ENCODE data around the gene HOXA7.

DNA sequence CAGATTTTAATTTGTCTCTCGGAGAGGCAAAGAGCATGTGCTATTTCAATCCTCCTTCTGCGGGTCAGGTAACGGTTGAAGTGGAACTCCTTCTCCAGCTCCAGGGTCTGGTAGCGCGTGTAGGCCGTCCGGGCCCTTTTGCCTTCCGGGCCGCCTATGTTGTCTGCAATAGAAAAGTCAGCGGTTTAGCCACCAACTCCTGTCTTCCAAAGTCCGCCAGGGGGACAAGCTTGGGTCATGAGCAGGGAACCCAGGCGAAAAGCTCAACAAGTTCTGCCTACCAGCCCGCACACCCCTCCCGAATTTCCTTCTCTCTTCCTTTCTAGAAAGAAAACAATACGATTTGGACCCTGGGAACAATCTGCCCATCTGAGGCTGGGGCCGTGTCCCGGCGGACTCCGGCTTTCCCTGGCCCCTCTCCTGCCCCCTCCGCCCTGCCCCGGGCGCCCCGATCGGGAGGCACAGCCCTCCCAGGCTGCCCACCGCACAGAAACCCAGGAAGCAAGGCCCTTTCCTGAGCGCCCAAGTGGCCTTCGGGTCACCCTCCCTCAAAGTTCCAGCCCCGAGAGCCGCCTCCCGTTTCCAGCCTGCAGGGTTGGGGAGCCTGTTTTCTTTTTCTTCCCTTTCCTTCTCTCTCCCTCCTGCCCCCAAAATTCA lies 14.4 kb downstream of the HOXA7 start:
- no peak for TF ChIP-seq ZNF274 (IDR thresholded peaks at IDR 0.05; ENCODE audit: low read depth, low read length)
- TF ChIP-seq YY1 (IDR thresholded peaks at IDR 0.05; ENCODE audit: insufficient read depth, insufficient read length): no peak

Measured in NT2/D1 (cell line).